GM12872 (cell line): ENCODE data around the gene IQCK.

Source experiments
- CTCF ChIP-seq: IDR thresholded peaks from 3 replicates; pipeline ENCODE4 v1.5.1; 2011; ENCODE audit warnings: low read depth, mild to moderate bottlenecking, low read length, moderate library complexity; ENCODE audit not compliant: insufficient read depth

IQCK gene

GRCh38 chr16:19754644-19755036 is 36.6 kb downstream of the IQCK start:
- TF ChIP-seq CTCF = no peak

GRCh38 chr16:19755268-19755667 is 37.2 kb downstream of the IQCK start:
- TF ChIP-seq CTCF = no peak

- no peak for TF ChIP-seq CTCF
These were observed 39.0 kb downstream of the IQCK start for GRCh38 chr16:19757026-19757425.

DNA sequence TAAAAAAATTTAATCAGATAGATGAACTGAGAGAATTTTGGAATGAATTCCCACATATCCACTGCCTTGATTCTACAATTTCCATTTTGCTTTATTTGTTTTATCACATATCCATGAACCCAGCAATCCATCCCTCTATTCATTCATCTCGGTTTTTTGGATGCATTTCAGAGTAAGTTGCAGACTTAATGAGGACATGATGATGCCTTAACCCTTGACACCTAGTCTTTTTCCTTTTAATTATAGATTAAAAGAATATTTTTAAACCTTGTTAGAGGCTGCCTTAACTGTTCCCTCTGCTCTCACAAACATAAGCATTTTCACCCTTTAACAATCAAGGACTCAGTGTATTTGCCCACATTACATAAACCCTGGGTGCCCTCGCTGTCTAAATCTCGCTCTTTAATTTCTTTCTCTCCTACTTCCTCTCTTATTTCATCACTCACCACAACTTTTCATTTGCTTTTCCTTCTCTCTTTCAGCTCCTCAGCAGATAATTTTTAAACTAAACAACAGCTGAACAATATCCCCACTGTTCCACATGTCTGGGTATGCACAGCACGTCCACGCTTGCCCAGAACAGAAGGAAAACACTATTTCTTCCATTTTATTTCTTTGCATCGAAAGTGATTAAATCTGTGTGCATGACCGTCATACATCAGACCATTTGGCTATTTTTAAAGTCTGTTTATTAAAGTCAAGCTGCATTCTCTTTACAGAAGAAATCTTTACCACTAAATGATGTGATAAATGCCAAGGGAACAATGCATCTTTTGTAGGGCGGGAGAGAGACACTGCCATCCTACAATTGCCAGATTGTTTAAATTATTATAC is 39.9 kb downstream of the IQCK start:
- TF ChIP-seq CTCF = no peak

GRCh38 chr16:19760356-19761060 is 42.4 kb downstream of the IQCK start:
- no peak for TF ChIP-seq CTCF

DNA sequence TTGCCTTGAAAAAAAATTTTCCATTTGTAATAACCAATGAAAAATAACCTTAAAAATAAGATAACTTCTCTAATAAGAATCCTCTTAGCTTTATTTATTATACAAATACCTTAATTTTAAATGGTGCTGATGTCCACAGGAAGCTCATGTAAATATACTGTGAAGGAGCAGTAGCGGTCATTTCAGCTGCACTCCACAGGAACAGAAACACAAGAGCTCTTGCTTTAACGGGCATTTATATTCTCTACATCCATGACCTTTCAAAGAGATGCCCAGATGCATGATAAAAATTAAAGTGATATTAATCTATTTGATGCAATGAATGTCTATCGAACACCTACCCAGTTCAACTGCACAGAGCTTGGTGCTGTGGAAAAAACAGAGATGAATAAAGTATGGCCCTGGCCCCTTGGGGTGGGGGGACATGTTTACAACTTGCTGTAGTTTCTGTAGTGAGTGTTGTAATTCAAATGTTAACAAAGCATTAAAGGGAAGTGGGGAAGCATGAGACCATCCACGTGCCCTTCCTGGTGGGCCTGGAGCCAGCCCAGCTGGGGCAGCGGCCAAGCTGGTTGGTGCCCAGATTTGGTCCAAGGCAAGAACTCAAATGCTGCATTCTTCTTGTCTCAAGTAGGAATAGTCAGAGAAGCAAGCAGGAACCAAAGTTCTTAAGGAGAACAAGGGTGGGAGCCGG is 47.9 kb downstream of the IQCK start:
- TF ChIP-seq CTCF = no peak

GRCh38 chr16:19766554-19766884 is 48.4 kb downstream of the IQCK start:
- TF ChIP-seq CTCF = no peak
